GM23338 (cell line): ENCODE results near the gene PPFIA1. TPM values are rescaled to one million over a fixed set of nuclear protein-coding genes. Genes with fewer than 3 reads are reported as not detected.

Experiments used
- ATAC-seq: fragments of 200-7000 bp; cut with Tn5 transposase; 3 replicates; pipeline ENCODE4 v1.9.1; 2020
- DNase-seq: peaks from one replicate; pipeline ENCODE4 v3.0.0-alpha.2; 2015; ENCODE audit warnings: low spot score
- H2AFZ ChIP-seq: fragments of 200-600 bp; sonication (generic); 2 replicates; pipeline ENCODE4 v1.8.0; 2016; ENCODE audit warnings: antibody characterized with exemption, mild to moderate bottlenecking, moderate library complexity
- H3F3A ChIP-seq: fragments of 200-600 bp; sonication (generic); replicated peaks from 2 replicates; pipeline ENCODE4 v1.8.0; 2017; ENCODE audit warnings: antibody characterized with exemption, mixed run types, low read depth
- H3K27ac ChIP-seq: fragments of 200-600 bp; sonication (generic); 2 replicates; pipeline ENCODE4 v1.6.1; 2016; ENCODE audit warnings: low read depth
- H3K27me3 ChIP-seq: fragments of 200-600 bp; sonication (generic); 2 replicates; pipeline ENCODE4 v1.8.0; 2016; ENCODE audit warnings: mild to moderate bottlenecking, mixed run types, moderate library complexity; ENCODE audit not compliant: insufficient read depth
- H3K36me3 ChIP-seq: fragments of 200-600 bp; sonication (generic); 2 replicates; pipeline ENCODE4 v1.8.0; 2016; ENCODE audit warnings: mild to moderate bottlenecking; ENCODE audit not compliant: insufficient read depth
- H3K4me1 ChIP-seq: fragments of 200-600 bp; sonication (generic); 2 replicates; pipeline ENCODE4 v1.8.0; 2016; ENCODE audit warnings: mild to moderate bottlenecking, moderate library complexity; ENCODE audit not compliant: insufficient read depth
- H3K4me2 ChIP-seq: fragments of 200-600 bp; sonication (generic); 2 replicates; pipeline ENCODE4 v1.7.1; 2017; ENCODE audit warnings: mixed run types
- H3K4me3 ChIP-seq: fragments of 200-600 bp; sonication (generic); 2 replicates; pipeline ENCODE4 v1.6.1; 2016; ENCODE audit warnings: mixed run types
- H3K79me2 ChIP-seq: fragments of 200-600 bp; sonication (generic); replicated peaks from 2 replicates; pipeline ENCODE4 v1.8.0; 2017; ENCODE audit warnings: mild to moderate bottlenecking; ENCODE audit not compliant: insufficient read depth
- H3K9me2 ChIP-seq: fragments of 200-600 bp; sonication (generic); 2 replicates; pipeline ENCODE4 v1.8.0; 2017; ENCODE audit not compliant: insufficient read depth
- H4K20me1 ChIP-seq: fragments of 200-600 bp; sonication (generic); replicated peaks from 2 replicates; pipeline ENCODE4 v1.8.0; 2017; ENCODE audit warnings: mild to moderate bottlenecking; ENCODE audit not compliant: insufficient read depth
- H3K27ac Mint-ChIP-seq: 2 replicates; pipeline ENCODE4 v1.8.0; 2020; ENCODE audit warnings: inconsistent platforms, mild to moderate bottlenecking, moderate library complexity, mixed read lengths
- H3K27me3 Mint-ChIP-seq: 3 replicates; pipeline ENCODE4 v1.8.0; 2022; ENCODE audit warnings: low read depth, mild to moderate bottlenecking, moderate library complexity, mixed read lengths, inconsistent platforms; ENCODE audit not compliant: insufficient read depth, poor library complexity
- H3K36me3 Mint-ChIP-seq: 3 replicates; pipeline ENCODE4 v1.8.0; 2021; ENCODE audit warnings: low read depth, mild to moderate bottlenecking, inconsistent platforms, moderate library complexity, mixed read lengths
- H3K4me1 Mint-ChIP-seq: 3 replicates; pipeline ENCODE4 v1.8.0; 2020; ENCODE audit warnings: mild to moderate bottlenecking, inconsistent platforms, mixed read lengths
- H3K4me3 Mint-ChIP-seq: 3 replicates; pipeline ENCODE4 v1.8.0; 2021; ENCODE audit warnings: moderate library complexity, mild to moderate bottlenecking, inconsistent platforms, mixed read lengths
- H3K9me3 Mint-ChIP-seq: 3 replicates; pipeline ENCODE4 v1.8.0; 2020; ENCODE audit warnings: moderate library complexity, mild to moderate bottlenecking, inconsistent platforms, mixed read lengths
- ZNF114 ChIP-seq: fragments of 250-450 bp; sonication (Bioruptor Pico); IDR thresholded peaks from 2 replicates; pipeline ENCODE4 v1.5.0; 2020; ENCODE audit warnings: mild to moderate bottlenecking, moderate library complexity
- polyA plus RNA-seq: library from polyadenylated mRNA; unstranded; fragments of >200 nt; fragmentation: Nextera tagmentation; extraction: Ambion mirVana; gene quantifications from 2 replicates; pipeline ENCODE4 v1.2.1, GENCODE V29; 2016
- total RNA-seq: library from RNA; depleted of rRNA; stranded (reverse); fragments of >200 nt; shearing (Covaris generic); gene quantifications from 2 replicates; pipeline ENCODE4 v1.2.3, GENCODE V29; 2014
- TF ChIP-seq, protein P1 (sequence below), 2 experiments: fragments of 200-600 bp in 1 of 2; sonication (generic) in 1 of 2; conservative IDR thresholded peaks; 2 replicates each; pipeline versions ENCODE4 v1.5.1 to v1.6.1; 2016 to 2017; ENCODE audit warnings: antibody characterized with exemption in 2 of 2, low read depth in 2 of 2, mild to moderate bottlenecking in 2 of 2, moderate library complexity in 1 of 2

PPFIA1 gene
- total and polyA plus RNA-seq, 2 experiments from 2014 or later = 41.7 to 62.0 TPM

DNA sequence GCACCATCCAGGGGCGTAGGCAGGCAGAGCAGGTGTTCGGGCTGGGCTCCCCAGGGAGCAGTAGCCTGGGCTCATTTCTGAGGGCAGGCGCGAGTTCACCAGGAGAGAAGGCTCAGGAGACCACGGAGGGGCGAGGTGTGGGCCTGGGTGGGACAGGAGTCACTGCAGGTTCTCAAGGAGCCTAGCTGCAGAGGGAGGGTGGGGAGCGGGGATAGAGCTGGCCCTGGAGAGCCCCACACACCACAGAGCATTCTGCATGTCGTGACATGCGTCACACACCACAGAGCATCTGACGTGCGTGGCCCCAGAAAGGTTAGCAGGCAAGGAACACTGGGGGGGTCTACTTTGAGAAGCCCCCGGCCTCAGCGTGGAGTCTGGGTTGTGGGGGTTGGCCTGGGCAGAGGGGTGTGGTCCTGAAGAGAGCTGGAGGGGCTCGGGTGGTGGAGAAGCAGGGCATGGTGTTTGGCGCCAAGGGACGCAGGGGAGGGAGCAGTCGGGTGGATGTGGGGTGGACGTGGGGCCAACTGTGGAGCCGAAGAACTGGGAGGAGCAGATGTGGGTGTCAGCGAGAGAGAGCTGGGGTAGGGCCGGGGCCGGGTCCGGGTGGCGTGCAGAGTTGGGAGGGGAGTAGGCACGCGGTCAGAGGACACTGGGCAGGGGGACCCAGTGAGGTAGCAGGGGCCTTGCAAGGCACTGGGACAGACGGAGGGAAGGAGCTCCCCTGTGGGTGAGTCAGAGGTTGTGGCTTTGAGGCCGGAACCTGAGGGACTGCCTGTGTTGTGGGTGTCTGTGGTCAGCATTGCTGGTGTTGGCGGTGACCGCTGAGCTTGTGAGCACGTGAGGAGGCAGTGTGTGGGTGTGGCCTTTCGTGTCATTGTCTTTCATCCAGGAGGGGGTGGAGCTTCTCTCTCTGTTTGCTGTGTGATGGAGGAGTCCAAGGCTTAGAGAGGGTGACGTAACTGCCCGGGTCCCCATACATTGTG lies 153.3 kb downstream of the PPFIA1 start:
- Mint-ChIP-seq H3K9me3 (no peaks in the 10 kb centered on the region), H3K27me3 (peaks cover 8% of the 10 kb centered on the region), H3K27ac (peak overlapping the region; percentile 95), H3K36me3 (peaks cover 81% of the 10 kb centered on the region), H3K4me1 (peaks cover 24% of the 10 kb centered on the region), H3K4me3 (no peak overlapping the region)
- no peak overlapping the region for H3K4me3 ChIP-seq
- H3K27ac ChIP-seq = no peak overlapping the region
- peak; percentile 78 for ATAC-seq
- peaks cover 46% of the 10 kb centered on the region for H3K36me3 ChIP-seq
- no peaks in the 10 kb centered on the region for H3K27me3 ChIP-seq
- TF ChIP-seq, protein P1, sequence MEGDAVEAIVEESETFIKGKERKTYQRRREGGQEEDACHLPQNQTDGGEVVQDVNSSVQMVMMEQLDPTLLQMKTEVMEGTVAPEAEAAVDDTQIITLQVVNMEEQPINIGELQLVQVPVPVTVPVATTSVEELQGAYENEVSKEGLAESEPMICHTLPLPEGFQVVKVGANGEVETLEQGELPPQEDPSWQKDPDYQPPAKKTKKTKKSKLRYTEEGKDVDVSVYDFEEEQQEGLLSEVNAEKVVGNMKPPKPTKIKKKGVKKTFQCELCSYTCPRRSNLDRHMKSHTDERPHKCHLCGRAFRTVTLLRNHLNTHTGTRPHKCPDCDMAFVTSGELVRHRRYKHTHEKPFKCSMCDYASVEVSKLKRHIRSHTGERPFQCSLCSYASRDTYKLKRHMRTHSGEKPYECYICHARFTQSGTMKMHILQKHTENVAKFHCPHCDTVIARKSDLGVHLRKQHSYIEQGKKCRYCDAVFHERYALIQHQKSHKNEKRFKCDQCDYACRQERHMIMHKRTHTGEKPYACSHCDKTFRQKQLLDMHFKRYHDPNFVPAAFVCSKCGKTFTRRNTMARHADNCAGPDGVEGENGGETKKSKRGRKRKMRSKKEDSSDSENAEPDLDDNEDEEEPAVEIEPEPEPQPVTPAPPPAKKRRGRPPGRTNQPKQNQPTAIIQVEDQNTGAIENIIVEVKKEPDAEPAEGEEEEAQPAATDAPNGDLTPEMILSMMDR (conservative IDR thresholded peaks at IDR 0.05; ENCODE audit: low read depth in 2 of 2) = peak in 1 of 2 experiments; percentile 16; a peak in 1 of 4 replicates
- TF ChIP-seq ZNF114 (CRISPR knock-in tag) = no peak
- H3K79me2 ChIP-seq = peaks cover 8% of the 10 kb centered on the region
- H3K4me1 ChIP-seq = no peaks in the 10 kb centered on the region
- H3F3A ChIP-seq = no peaks in the 10 kb centered on the region; the same call in none of the 2 replicates
- H3K4me2 ChIP-seq = no peak overlapping the region
- H3K9me2 ChIP-seq = no peaks in the 10 kb centered on the region
- peak; percentile 41 for DNase-seq
- no peak overlapping the region for H2AFZ ChIP-seq
- H4K20me1 ChIP-seq = peaks cover 20% of the 10 kb centered on the region

DNA sequence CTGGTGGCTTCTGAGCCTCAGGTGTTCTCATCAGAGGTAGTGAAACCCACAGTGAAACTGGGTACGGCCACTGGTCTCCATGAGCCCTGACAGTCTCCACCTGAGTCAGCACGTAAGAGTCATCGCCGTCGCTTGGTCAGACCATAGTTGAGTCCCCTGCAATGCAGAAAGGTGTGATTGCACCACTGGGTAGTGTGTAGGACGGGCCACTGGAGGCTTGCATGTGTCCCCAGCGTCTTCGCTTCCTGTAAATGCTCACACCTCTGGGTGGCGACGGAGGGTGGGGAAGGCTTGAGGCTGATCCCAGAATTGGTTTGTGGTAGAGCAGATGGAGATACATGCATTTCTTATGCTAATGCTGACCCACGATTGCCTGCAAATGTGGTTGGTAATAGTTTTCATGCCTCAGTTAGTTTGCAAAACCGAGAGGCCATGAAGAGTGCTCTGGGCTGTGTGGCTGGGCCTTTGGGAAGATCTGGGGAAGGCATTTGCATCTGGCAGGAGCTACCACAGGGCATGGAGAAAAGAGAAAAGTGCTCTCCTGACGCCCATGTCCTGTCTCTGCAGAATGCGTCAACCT lies 154.4 kb downstream of the PPFIA1 start:
- Mint-ChIP-seq H3K4me1 (peaks cover 24% of the 10 kb centered on the region), H3K27me3 (peaks cover 8% of the 10 kb centered on the region), H3K9me3 (no peaks in the 10 kb centered on the region), H3K4me3 (no peak overlapping the region), H3K27ac (peak overlapping the region; percentile 95), H3K36me3 (peaks cover 81% of the 10 kb centered on the region)
- Histone ChIP-seq H3K27me3 (no peaks in the 10 kb centered on the region), H3K36me3 (peaks cover 35% of the 10 kb centered on the region), H3K4me2 (no peak overlapping the region), H4K20me1 (peaks cover 18% of the 10 kb centered on the region), H3K27ac (no peak overlapping the region), H2AFZ (no peak overlapping the region), H3K4me3 (no peak overlapping the region), H3K9me2 (no peaks in the 10 kb centered on the region), H3K79me2 (peaks cover 8% of the 10 kb centered on the region), H3F3A (no peaks in the 10 kb centered on the region; the same call in none of the 2 replicates), H3K4me1 (no peaks in the 10 kb centered on the region)
- ATAC-seq (peak; percentile 46), DNase-seq (no peak)
- TF ChIP-seq, protein P1 (conservative IDR thresholded peaks at IDR 0.05; ENCODE audit: low read depth in 2 of 2) = peak in 1 of 2 experiments; percentile 24; a peak in 1 of 4 replicates
- no peak for TF ChIP-seq ZNF114 (CRISPR knock-in tag)
